ENCODE data around the gene DIDO1. TPM values are rescaled to one million over a fixed set of nuclear protein-coding genes. Genes with fewer than 3 reads are reported as not detected.
A peak's percentile ranks its signal among the peaks of the same experiment; 100 is the strongest.

Gene DIDO1
- total RNA-seq, 1 experiment from 2014 or later: 108 TPM

DNA sequence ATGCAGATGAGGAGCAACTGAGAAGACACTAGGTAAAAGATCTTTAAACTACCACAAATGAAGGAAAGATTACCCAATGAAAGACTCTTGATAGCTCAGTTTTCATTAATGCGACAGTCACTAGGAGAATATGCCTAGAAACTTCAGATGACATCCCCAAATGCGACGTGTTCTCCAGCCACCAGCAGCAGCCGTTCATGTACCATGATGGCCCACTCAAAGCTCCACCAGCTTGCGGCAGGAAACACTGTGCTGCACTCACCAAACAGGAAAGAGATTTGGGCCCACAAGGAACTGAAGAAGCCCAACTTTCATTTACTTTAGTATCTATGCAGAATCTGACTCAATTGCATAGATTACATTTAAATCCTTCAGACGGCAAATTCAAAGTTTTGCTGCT is 7.5 kb downstream of the DIDO1 start:
- H3K4me1 ChIP-seq: peaks cover 20% of the 10 kb centered on the region
- no peak overlapping the region for H3K4me3 ChIP-seq
- no peaks in the 10 kb centered on the region for H3K9me3 ChIP-seq (replicated peaks)

DNA sequence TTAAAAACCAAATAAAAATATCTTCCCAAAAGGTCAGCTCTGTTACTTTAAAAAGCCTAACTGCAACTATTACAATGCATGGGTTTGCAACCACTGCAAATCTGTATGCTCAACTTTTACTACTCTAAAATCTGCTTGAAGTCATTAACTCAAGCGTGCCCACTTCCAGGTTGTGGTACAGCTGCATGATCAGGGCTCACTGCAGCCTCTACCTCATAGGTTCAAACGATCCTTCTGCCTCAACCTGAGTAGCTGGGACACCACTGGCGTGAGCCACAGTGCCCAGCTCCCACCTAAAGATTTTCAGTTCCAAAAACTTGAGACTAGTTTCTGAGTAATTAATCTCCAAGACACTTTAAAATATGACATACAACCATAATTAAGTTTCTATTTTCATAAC is 8.2 kb downstream of the DIDO1 start:
- Histone ChIP-seq H3K4me1 (peaks cover 16% of the 10 kb centered on the region), H3K27ac (no peak overlapping the region)

More for the DNA sequence above, 7.5 kb downstream of the DIDO1 start:
- Histone ChIP-seq H3K36me3 (peaks cover 4% of the 10 kb centered on the region), H3K27me3 (no peaks in the 10 kb centered on the region), H3K27ac (no peak overlapping the region)
- DNase-seq: no peak

DNA sequence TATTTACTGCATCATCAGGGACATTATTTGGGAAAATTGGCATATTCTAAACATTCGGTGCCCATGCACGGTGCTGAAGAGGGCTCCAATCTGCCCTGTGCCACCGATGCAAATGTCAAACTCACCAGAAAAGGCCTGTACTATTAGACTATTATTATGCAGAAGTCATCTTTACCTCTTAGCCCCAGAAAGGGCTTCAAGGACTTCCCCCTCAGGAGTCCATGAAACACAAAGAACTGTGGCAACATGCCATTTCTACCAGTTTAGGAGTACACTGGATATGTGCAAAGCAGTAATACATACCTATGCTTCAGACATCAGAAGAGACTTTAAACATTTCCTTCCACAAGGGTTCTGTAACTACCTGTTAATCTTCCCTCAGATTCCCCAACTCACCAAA is 8.6 kb downstream of the DIDO1 start:
- H3K4me1 ChIP-seq: peaks cover 16% of the 10 kb centered on the region
- no peaks in the 10 kb centered on the region for H3K9me3 ChIP-seq (replicated peaks)
- no peaks in the 10 kb centered on the region for H3K27me3 ChIP-seq

More for the DNA sequence above, 8.2 kb downstream of the DIDO1 start:
- Histone ChIP-seq H3K27me3 (no peaks in the 10 kb centered on the region), H3K4me3 (no peak overlapping the region), H3K36me3 (peaks cover 11% of the 10 kb centered on the region), H3K9me3 (replicated peaks) (no peaks in the 10 kb centered on the region)
- DNase-seq: no peak

DNA sequence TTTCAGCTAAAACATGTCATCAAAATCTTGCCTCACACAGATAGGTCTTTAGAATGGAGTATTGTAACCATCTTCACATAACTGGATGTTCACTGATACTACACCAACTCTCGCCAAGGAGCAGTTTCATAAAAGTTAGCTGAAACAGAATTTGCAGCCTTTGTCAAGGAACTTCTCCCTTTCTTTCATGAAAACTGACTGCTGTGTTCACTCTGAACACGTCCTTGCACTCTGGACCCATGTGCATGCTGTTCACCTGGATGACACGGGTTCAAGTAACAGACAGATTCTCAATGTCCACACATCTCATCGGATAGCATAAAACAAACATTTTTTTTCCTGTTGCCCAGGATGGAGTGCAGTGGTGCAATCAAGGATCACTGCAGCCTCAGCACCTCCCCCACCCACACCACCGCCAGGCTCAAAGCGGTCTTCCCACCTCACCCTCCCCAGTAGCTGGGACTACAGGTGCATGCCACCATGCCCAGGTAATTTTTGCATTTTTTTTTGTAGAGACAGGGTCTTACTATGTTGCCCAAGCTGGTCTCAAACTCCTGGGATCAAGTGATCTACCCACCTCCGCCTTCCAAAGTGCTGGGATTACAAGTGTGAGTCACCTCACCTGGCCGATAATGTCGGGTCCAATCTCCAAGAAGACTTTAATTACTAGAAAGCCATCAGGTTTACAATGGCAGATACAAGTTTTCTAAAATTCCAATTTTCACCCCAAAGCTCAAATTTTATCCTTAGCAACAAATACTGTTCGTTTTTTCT is 9.4 kb downstream of the DIDO1 start:
- H3K4me1 ChIP-seq: peaks cover 16% of the 10 kb centered on the region
- peaks cover 23% of the 10 kb centered on the region for H3K36me3 ChIP-seq
- H3K4me3 ChIP-seq: no peak overlapping the region
- no peaks in the 10 kb centered on the region for H3K27me3 ChIP-seq
- DNase-seq: no peak
- no peak overlapping the region for H3K27ac ChIP-seq
- no peaks in the 10 kb centered on the region for H3K9me3 ChIP-seq (replicated peaks)

More for the DNA sequence above, 8.6 kb downstream of the DIDO1 start:
- Histone ChIP-seq H3K36me3 (peaks cover 15% of the 10 kb centered on the region), H3K4me3 (no peak overlapping the region), H3K27ac (no peak overlapping the region)
- DNase-seq: no peak

- Histone ChIP-seq H3K27ac (no peak overlapping the region), H3K4me1 (peaks cover 16% of the 10 kb centered on the region), H3K36me3 (peaks cover 42% of the 10 kb centered on the region), H3K9me3 (replicated peaks) (no peaks in the 10 kb centered on the region), H3K4me3 (no peak overlapping the region), H3K27me3 (no peaks in the 10 kb centered on the region)
- peak; percentile 80 to 91 for DNase-seq
Measured at GRCh38 chr20:62914970-62915457, 11.3 kb downstream of the DIDO1 start.

DNA sequence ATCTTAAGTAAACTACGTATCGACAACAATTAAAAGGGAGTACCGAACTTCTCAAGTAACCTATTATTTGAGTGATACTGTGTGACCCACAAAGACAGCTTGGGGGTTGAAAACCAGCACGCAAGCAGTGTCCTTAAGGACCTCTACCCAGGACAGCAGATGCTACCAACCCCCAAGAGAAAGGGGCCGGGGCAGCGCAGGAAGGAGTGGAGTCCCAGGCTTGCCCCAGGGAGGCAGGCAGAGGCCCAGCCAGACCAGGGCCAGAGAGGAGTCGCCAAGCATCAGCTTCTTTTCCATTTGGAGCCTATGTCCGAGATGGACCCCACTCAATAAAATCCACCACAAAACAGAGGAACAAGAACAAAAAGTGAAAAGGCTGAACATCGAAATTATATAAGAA is 11.9 kb downstream of the DIDO1 start:
- Histone ChIP-seq H3K9me3 (replicated peaks) (no peaks in the 10 kb centered on the region), H3K36me3 (peaks cover 48% of the 10 kb centered on the region), H3K4me3 (no peak overlapping the region), H3K27ac (no peak overlapping the region), H3K4me1 (peaks cover 16% of the 10 kb centered on the region), H3K27me3 (no peaks in the 10 kb centered on the region)
- no peak for DNase-seq

GRCh38 chr20:62913043-62913630 is 13.2 kb downstream of the DIDO1 start:
- Histone ChIP-seq H3K9me3 (replicated peaks) (no peaks in the 10 kb centered on the region), H3K4me1 (peaks cover 16% of the 10 kb centered on the region), H3K4me3 (no peak overlapping the region), H3K27me3 (no peaks in the 10 kb centered on the region), H3K36me3 (peaks cover 61% of the 10 kb centered on the region), H3K27ac (no peak overlapping the region)
- no peak for DNase-seq

- no peak overlapping the region for H3K4me3 ChIP-seq
- no peaks in the 10 kb centered on the region for H3K27me3 ChIP-seq
- peaks cover 16% of the 10 kb centered on the region for H3K4me1 ChIP-seq
- H3K9me3 ChIP-seq (replicated peaks): no peaks in the 10 kb centered on the region
- DNase-seq: no peak
- H3K36me3 ChIP-seq: peaks cover 74% of the 10 kb centered on the region
- no peak overlapping the region for H3K27ac ChIP-seq
Measured at GRCh38 chr20:62911701-62912280, 14.5 kb downstream of the DIDO1 start.

DNA sequence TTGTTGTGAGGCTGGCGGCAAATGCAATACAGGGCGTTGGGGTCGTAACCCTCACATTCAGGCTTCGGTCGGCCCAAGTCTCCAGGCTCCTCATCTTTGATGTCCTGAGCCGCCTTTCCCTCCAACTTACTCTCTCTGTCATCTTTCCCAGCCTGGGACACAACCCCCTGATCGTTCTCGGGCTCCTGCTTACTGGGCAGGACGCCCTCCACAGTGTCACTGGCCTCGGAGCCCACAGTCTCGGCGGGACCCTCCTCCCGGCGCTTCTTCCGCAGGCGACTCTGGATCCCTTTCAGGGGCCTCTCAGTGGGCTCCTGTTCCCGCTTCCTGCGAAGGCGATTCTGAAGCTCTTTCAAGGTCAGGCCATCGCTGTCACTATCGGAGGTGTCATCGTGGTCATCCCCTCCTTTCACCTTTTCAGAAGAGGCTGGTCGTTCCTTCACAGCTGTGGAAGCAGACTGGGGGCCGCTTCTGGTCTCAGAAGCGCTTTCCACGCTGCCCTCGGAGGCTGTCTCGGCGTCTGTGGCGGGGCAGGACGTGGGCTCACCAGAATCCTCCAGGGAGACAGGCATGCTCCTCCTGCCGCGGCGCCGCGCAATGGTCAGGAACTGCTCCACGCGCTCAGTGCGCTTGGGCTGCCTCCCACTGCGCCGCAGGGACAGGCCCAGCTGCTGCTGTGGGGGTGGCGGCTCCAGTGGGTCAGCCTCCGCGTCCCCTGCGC is 15.4 kb downstream of the DIDO1 start:
- Histone ChIP-seq H3K27me3 (no peaks in the 10 kb centered on the region), H3K4me1 (peaks cover 15% of the 10 kb centered on the region), H3K4me3 (no peak overlapping the region), H3K27ac (no peak overlapping the region), H3K9me3 (replicated peaks) (no peaks in the 10 kb centered on the region), H3K36me3 (peaks cover 83% of the 10 kb centered on the region)
- DNase-seq: no peak

DNA sequence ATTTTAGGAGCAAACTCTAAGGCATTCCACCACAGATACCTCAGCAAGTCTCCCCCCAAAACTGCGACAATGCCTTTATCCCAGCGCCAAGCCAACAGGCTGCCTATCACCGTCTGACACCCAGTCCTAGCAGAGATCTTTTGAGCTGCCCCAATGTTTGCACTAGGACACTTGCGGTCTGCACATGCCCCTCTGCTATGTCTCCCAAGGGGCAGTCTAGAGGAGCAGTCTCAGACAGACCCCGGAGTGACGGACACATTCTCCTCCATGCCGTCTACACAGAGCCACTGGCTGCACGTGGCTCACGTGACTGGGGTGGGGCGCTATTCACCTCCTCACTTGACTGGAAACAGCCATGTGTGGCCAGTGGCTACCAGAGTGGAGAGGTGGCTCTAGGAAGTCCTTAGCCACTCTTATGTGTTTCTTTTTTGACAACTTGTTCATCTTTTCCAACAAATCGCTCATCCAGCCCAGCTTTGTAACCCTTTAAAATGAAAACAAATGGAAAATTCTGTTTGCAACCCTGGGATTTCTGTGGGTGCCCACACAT is 16.0 kb downstream of the DIDO1 start:
- H3K36me3 ChIP-seq: peaks cover 89% of the 10 kb centered on the region

GRCh38 chr20:62908971-62909791 is 17.1 kb downstream of the DIDO1 start:
- Histone ChIP-seq H3K36me3 (peaks cover 99% of the 10 kb centered on the region), H3K4me1 (no peaks in the 10 kb centered on the region), H3K27me3 (no peaks in the 10 kb centered on the region), H3K9me3 (replicated peaks) (no peaks in the 10 kb centered on the region), H3K4me3 (no peak overlapping the region), H3K27ac (no peak overlapping the region)
- peak in 1 of 2 experiments; percentile 48 for DNase-seq

More for the DNA sequence above, 16.0 kb downstream of the DIDO1 start:
- Histone ChIP-seq H3K9me3 (replicated peaks) (no peaks in the 10 kb centered on the region), H3K27me3 (no peaks in the 10 kb centered on the region), H3K27ac (no peak overlapping the region), H3K4me3 (no peak overlapping the region), H3K4me1 (peaks cover 9% of the 10 kb centered on the region)
- DNase-seq: no peak

- peaks cover 99% of the 10 kb centered on the region for H3K36me3 ChIP-seq
- H3K27me3 ChIP-seq: no peaks in the 10 kb centered on the region
- H3K27ac ChIP-seq: no peak overlapping the region
- DNase-seq: peak; percentile 54 to 64
- H3K4me3 ChIP-seq: no peak overlapping the region
- no peaks in the 10 kb centered on the region for H3K9me3 ChIP-seq (replicated peaks)
- no peaks in the 10 kb centered on the region for H3K4me1 ChIP-seq
Measured at GRCh38 chr20:62907384-62908317, 18.7 kb downstream of the DIDO1 start.

Data from SJCRH30 (cell line).